Loucy (cell line): ENCODE data around the gene MAP7D1.
"Not testable (repeated sequence)": the region's sequence is repeated elsewhere in the genome, so short reads cannot be mapped to it uniquely, and the experiment has no call there.

ENCODE experiments used
- H2AFZ ChIP-seq: fragments of 200-600 bp; sonication (generic); 2 replicates; pipeline ENCODE4 v1.6.0; 2016; ENCODE audit warnings: antibody characterized with exemption, mild to moderate bottlenecking, low read length, moderate library complexity
- H3F3A ChIP-seq: fragments of 200-600 bp; 2 replicates; pipeline ENCODE4 v1.6.0; 2016; ENCODE audit warnings: antibody characterized with exemption, low read depth, mild to moderate bottlenecking
- H3K27me3 ChIP-seq: fragments of 200-600 bp; sonication (generic); 2 replicates; pipeline ENCODE4 v1.6.1; 2014; ENCODE audit warnings: low read length, mild to moderate bottlenecking; ENCODE audit not compliant: insufficient read depth, poor library complexity, severe bottlenecking
- H3K36me3 ChIP-seq: fragments of 200-600 bp; sonication (generic); 2 replicates; pipeline ENCODE4 v1.6.1; 2016; ENCODE audit warnings: low read length; ENCODE audit not compliant: insufficient read depth
- H3K4me1 ChIP-seq: fragments of 200-600 bp; sonication (generic); 2 replicates; pipeline ENCODE4 v1.5.1; 2014; ENCODE audit warnings: low read length, mild to moderate bottlenecking; ENCODE audit not compliant: insufficient read depth, poor library complexity, severe bottlenecking
- H3K4me2 ChIP-seq: fragments of 200-600 bp; sonication (generic); 2 replicates; pipeline ENCODE4 v1.6.0; 2014; ENCODE audit warnings: antibody characterized with exemption, low read length, low read depth, mild to moderate bottlenecking; ENCODE audit not compliant: poor library complexity, severe bottlenecking
- H3K4me3 ChIP-seq: fragments of 200-600 bp; sonication (generic); 2 replicates; pipeline ENCODE4 v1.5.1; 2014; ENCODE audit warnings: low read length, mild to moderate bottlenecking, mixed read lengths; ENCODE audit not compliant: poor library complexity, severe bottlenecking
- H3K79me2 ChIP-seq: fragments of 200-600 bp; sonication (generic); 2 replicates; pipeline ENCODE4 v1.6.1; 2014; ENCODE audit warnings: low read length; ENCODE audit not compliant: insufficient read depth
- H3K9ac ChIP-seq: fragments of 200-600 bp; sonication (generic); 2 replicates; pipeline ENCODE4 v1.6.0; 2014; ENCODE audit warnings: mild to moderate bottlenecking, low read depth, low read length, moderate library complexity; ENCODE audit not compliant: poor library complexity, severe bottlenecking
- H3K9me2 ChIP-seq: fragments of 200-600 bp; sonication (generic); replicated peaks from 2 replicates; pipeline ENCODE4 v1.6.1; 2016; ENCODE audit warnings: low read depth, low read length, mixed read lengths
- H3K9me3 ChIP-seq: fragments of 200-600 bp; sonication (generic); 2 replicates; pipeline ENCODE4 v1.6.1; 2014; ENCODE audit warnings: mild to moderate bottlenecking, antibody characterized with exemption, low read length, low read depth; ENCODE audit not compliant: insufficient read depth
- H4K20me1 ChIP-seq: fragments of 200-600 bp; sonication (generic); 2 replicates; pipeline ENCODE4 v1.6.0; 2014; ENCODE audit warnings: antibody characterized with exemption, low read length, mild to moderate bottlenecking; ENCODE audit not compliant: insufficient read depth, poor library complexity, severe bottlenecking
- EZH2phosphoT487 ChIP-seq: fragments of 200-600 bp; IDR thresholded peaks from 2 replicates; pipeline ENCODE4 v1.6.1; 2018; ENCODE audit warnings: antibody characterized with exemption, mild to moderate bottlenecking, moderate library complexity, borderline replicate concordance
- TF ChIP-seq, protein P1 (sequence below): fragments of 200-600 bp; sonication (generic); conservative IDR thresholded peaks from 2 replicates; pipeline ENCODE4 v1.5.1; 2014; ENCODE audit warnings: mild to moderate bottlenecking, antibody characterized with exemption, low read length

MAP7D1 gene

DNA sequence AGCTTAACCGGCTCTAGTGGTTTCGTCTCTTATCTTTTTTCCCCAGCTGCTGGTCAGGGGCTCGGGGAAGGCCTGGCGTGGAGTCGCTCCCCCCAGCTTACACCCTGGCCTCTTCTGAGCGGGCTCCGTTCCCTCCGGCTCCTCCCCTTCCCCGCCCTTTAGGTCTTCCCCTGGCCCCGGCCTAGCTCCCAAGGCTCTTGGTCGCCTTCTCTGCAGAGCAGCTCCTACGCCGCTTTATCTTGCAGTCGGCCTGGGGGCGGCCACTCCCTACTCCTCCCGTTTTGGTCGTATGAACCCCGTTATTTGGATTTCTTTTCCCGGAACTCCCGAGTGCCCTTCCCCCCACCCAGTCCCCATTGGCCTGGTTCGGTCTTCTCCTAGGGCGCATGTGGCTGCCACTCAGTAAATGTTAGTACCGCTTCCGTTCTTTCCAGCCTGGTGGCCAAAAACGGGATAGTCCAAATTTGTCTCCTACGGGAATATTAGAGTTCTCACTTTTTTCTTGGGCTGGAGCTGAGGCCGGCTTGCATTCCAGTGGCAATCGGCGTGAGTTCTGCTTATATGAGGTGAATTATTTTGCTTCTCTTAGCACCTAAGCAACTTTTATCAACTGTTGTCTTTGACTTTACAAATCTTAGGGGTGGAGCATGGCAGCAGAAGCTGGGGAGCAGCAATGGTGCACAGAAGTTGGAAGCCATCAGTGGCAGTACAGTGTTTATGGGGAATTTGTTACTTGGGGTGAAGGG is 68.8 kb downstream of the MAP7D1 start:
- no peak for TF ChIP-seq EZH2phosphoT487
- TF ChIP-seq, protein P1, sequence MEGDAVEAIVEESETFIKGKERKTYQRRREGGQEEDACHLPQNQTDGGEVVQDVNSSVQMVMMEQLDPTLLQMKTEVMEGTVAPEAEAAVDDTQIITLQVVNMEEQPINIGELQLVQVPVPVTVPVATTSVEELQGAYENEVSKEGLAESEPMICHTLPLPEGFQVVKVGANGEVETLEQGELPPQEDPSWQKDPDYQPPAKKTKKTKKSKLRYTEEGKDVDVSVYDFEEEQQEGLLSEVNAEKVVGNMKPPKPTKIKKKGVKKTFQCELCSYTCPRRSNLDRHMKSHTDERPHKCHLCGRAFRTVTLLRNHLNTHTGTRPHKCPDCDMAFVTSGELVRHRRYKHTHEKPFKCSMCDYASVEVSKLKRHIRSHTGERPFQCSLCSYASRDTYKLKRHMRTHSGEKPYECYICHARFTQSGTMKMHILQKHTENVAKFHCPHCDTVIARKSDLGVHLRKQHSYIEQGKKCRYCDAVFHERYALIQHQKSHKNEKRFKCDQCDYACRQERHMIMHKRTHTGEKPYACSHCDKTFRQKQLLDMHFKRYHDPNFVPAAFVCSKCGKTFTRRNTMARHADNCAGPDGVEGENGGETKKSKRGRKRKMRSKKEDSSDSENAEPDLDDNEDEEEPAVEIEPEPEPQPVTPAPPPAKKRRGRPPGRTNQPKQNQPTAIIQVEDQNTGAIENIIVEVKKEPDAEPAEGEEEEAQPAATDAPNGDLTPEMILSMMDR: peak; percentile 45
- H3K4me2 ChIP-seq: peak overlapping the region; percentile 90
- peaks cover 26% of the 10 kb centered on the region for H3K4me1 ChIP-seq
- H3K9ac ChIP-seq: peak overlapping the region; percentile 97
- no peaks in the 10 kb centered on the region for H3K27me3 ChIP-seq
- H3K36me3 ChIP-seq: no peaks in the 10 kb centered on the region
- peaks cover 51% of the 10 kb centered on the region for H3K79me2 ChIP-seq
- peak overlapping the region; percentile 79 for H2AFZ ChIP-seq
- H3F3A ChIP-seq: peaks cover 4% of the 10 kb centered on the region; the same call in 1 of the 2 replicates
- H4K20me1 ChIP-seq: peaks cover 42% of the 10 kb centered on the region
- no peaks in the 10 kb centered on the region for H3K9me2 ChIP-seq
- no peaks in the 10 kb centered on the region for H3K9me3 ChIP-seq
- peak overlapping the region; percentile 100 for H3K4me3 ChIP-seq

DNA sequence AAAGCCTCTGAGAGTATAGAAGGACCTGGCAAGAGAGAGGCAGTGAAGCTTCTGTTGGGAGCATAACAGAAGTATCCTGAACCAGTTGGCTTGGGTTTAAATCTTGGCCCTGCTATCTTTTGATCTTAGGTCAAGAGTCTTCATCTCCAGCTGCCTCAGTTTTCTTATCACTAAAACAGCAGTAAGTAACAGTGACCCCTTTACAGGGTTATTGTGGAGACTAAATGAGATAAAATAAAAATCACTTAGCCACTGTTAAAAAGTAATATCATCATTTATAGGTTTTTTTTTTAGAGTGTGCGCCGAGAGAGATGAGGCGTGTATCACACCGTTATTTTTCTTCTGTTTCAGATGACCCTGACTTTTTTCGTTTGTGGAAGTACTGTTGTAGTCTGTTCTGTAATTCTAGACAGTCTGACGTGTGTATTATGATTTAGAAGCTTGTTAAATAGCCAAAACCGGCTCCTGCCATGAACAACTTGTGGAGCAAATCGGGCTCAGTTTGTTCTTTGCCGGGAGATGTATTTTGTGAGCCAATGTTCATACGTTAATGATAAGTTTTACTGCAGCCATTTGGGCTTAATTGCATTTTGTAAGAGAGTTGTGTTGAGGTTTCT is 69.4 kb downstream of the MAP7D1 start:
- H2AFZ ChIP-seq: no peak overlapping the region
- H3F3A ChIP-seq: peaks cover 4% of the 10 kb centered on the region; the same call in 1 of the 2 replicates
- peaks cover 26% of the 10 kb centered on the region for H3K4me1 ChIP-seq
- peak overlapping the region; percentile 90 for H3K4me2 ChIP-seq
- H3K9ac ChIP-seq: peak overlapping the region; percentile 97
- H3K9me3 ChIP-seq: no peaks in the 10 kb centered on the region
- TF ChIP-seq, protein P1: no peak
- TF ChIP-seq EZH2phosphoT487: no peak
- H3K4me3 ChIP-seq: peak overlapping the region; percentile 100
- no peaks in the 10 kb centered on the region for H3K27me3 ChIP-seq
- H3K79me2 ChIP-seq: peaks cover 58% of the 10 kb centered on the region
- peaks cover 48% of the 10 kb centered on the region for H4K20me1 ChIP-seq
- H3K9me2 ChIP-seq: no peaks in the 10 kb centered on the region
- H3K36me3 ChIP-seq: peaks cover under 1% of the 10 kb centered on the region

DNA sequence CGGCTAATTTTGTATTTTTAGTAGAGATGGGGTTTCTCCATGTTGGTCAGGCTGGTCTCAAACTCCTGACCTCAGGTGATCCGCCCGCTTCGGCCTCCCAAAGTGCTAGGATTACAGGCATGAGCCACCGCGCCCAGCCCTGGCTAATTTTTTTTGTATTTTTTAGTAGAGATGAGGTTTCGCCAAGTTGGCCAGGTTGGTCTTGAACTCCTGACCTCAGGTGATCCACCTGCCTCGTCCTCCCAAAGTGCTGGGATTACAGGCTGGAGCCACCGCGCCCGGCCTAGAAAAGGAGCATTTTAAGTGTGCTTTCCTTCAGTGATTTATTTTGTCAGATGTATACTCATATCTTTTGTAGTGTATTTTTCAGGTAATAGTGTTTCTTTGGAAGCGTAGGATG is 74.3 kb downstream of the MAP7D1 start:
- peak overlapping the region; percentile 3 for H3K9ac ChIP-seq
- H3K9me3 ChIP-seq, H3K9me2 ChIP-seq, H3K27me3 ChIP-seq, H3K4me3 ChIP-seq, H2AFZ ChIP-seq, H3F3A ChIP-seq: not testable (repeated sequence)
- H4K20me1 ChIP-seq: peaks cover 86% of the 10 kb centered on the region
- H3K4me2 ChIP-seq: peak overlapping the region; percentile 22
- H3K79me2 ChIP-seq: peaks cover 100% of the 10 kb centered on the region
- peaks cover 14% of the 10 kb centered on the region for H3K36me3 ChIP-seq
- peaks cover 32% of the 10 kb centered on the region for H3K4me1 ChIP-seq
